GM21737 (cell line): Measurements from ENCODE around the gene NFATC4.
A peak's percentile ranks its signal among the peaks of the same experiment; 100 is the strongest.
"Not testable (repeated sequence)": the region's sequence is repeated elsewhere in the genome, so short reads cannot be mapped to it uniquely, and the experiment has no call there.

Source experiments
- ATAC-seq: cut with Tn5 transposase; IDR thresholded peaks from one replicate; pipeline ENCODE4 v1.9.1; 2021; ENCODE audit warnings: mild to moderate bottlenecking, moderate library complexity; ENCODE audit not compliant: unreplicated experiment

The NFATC4 gene

GRCh38 chr14:24366721-24367513 lies 1.1 kb upstream of the NFATC4 start:
- ATAC-seq, result peak; percentile 70

- no peak for ATAC-seq
These were observed 203 bp downstream of the NFATC4 start for GRCh38 chr14:24368212-24368561.

GRCh38 chr14:24368562-24369252 lies 723 bp downstream of the NFATC4 start:
- no peak for ATAC-seq

GRCh38 chr14:24369463-24369862 lies 1.5 kb downstream of the NFATC4 start:
- ATAC-seq, result no peak

- no peak for ATAC-seq
These were observed 2.1 kb downstream of the NFATC4 start for GRCh38 chr14:24369907-24370687.

GRCh38 chr14:24370748-24371147 lies 2.8 kb downstream of the NFATC4 start:
- ATAC-seq, result no peak

GRCh38 chr14:24371605-24372004 lies 3.6 kb downstream of the NFATC4 start:
- not testable (repeated sequence) for ATAC-seq

- ATAC-seq, result no peak
These were observed 4.9 kb downstream of the NFATC4 start for GRCh38 chr14:24372701-24373416.

GRCh38 chr14:24376448-24377070 lies 8.6 kb downstream of the NFATC4 start:
- no peak for ATAC-seq

GRCh38 chr14:24377126-24377525 lies 9.1 kb downstream of the NFATC4 start:
- no peak for ATAC-seq

GRCh38 chr14:24377657-24378056 lies 9.7 kb downstream of the NFATC4 start:
- ATAC-seq, result no peak

GRCh38 chr14:24378327-24378726 lies 10.3 kb downstream of the NFATC4 start:
- ATAC-seq, result no peak

- no peak for ATAC-seq
These were observed 11.3 kb downstream of the NFATC4 start for GRCh38 chr14:24378981-24379906.

- ATAC-seq, result no peak
These were observed 12.1 kb downstream of the NFATC4 start for GRCh38 chr14:24379907-24380730.

- no peak for ATAC-seq
These were observed 13.5 kb downstream of the NFATC4 start for GRCh38 chr14:24381363-24382063.

GRCh38 chr14:24382064-24382371 lies 14.0 kb downstream of the NFATC4 start:
- ATAC-seq, result no peak

- no peak for ATAC-seq
These were observed 16.2 kb downstream of the NFATC4 start for GRCh38 chr14:24384169-24384568.

- no peak for ATAC-seq
These were observed 17.5 kb downstream of the NFATC4 start for GRCh38 chr14:24385524-24385923.
